Calu3 (cell line): ENCODE measurements around the gene AGMAT. TPM values are rescaled to one million over a fixed set of nuclear protein-coding genes. Genes with fewer than 3 reads are reported as not detected.

Experiments used
- BruUV-seq: library from RNA; stranded (reverse); fragments of 400-500 nt; replicated peaks from 2 replicates; lab custom pipeline; 2021; lab: Mats Ljungman, UMichigan
- CTCF ChIA-PET: fragments of 300-600 bp; sonication (Branson Sonifier 250); formaldehyde crosslinking; loops from one replicate; lab custom pipeline; 2022; ENCODE audit warnings: antibody characterized with exemption; lab: Charles Lee
- DNase-seq: peaks from one replicate; pipeline ENCODE4 v3.0.0; 2022
- H3K27ac Mint-ChIP-seq: one replicate; pipeline ENCODE4 v1.8.0; 2022; ENCODE audit warnings: mixed read lengths; ENCODE audit not compliant: unreplicated experiment
- H3K27me3 Mint-ChIP-seq: one replicate; pipeline ENCODE4 v1.8.0; 2022; ENCODE audit warnings: mixed read lengths; ENCODE audit not compliant: unreplicated experiment
- H3K36me3 Mint-ChIP-seq: one replicate; pipeline ENCODE4 v1.8.0; 2022; ENCODE audit warnings: mild to moderate bottlenecking, moderate library complexity, mixed read lengths; ENCODE audit not compliant: insufficient read depth, unreplicated experiment
- H3K4me1 Mint-ChIP-seq: one replicate; pipeline ENCODE4 v1.8.0; 2022; ENCODE audit warnings: mild to moderate bottlenecking, low read depth, mixed read lengths; ENCODE audit not compliant: unreplicated experiment
- H3K4me3 Mint-ChIP-seq: one replicate; pipeline ENCODE4 v1.8.0; 2022; ENCODE audit warnings: mild to moderate bottlenecking, low read depth, moderate library complexity, mixed read lengths; ENCODE audit not compliant: unreplicated experiment
- H3K9me3 Mint-ChIP-seq: one replicate; pipeline ENCODE4 v1.8.0; 2022; ENCODE audit warnings: low read depth, mixed read lengths; ENCODE audit not compliant: unreplicated experiment
- CTCF ChIP-seq: fragments of 200-600 bp; IDR thresholded peaks from one replicate; pipeline ENCODE4 v1.8.0; 2022; ENCODE audit warnings: antibody characterized with exemption; ENCODE audit not compliant: unreplicated experiment
- intact Hi-C: fragments of 100-400 bp; cut with micrococcal nuclease; formaldehyde crosslinking; loops from one replicate; pipeline ENCODE4 v1.10.0; 2022; ENCODE audit not compliant: unreplicated experiment
- total RNA-seq: library from RNA; stranded (reverse); gene quantifications from 2 replicates; pipeline ENCODE4 v1.2.3, GENCODE V29; 2022

The AGMAT gene
- total RNA-seq, 1 experiment from 2014 or later = 2.5 TPM

- no peaks in the 10 kb centered on the region for H3K9me3 Mint-ChIP-seq
- H3K36me3 Mint-ChIP-seq = peaks cover 33% of the 10 kb centered on the region
- BruUV-seq = TSS peak; percentile 64
- DNase-seq = no peak
- intact Hi-C loops = loop anchor here (5.0 kb wide), 1 partner anchor 92 kb away; the partner anchor contains the start of gene DNAJC16
- H3K27ac Mint-ChIP-seq = peak overlapping the region; percentile 77
- CTCF ChIA-PET = interaction anchor here (1.0 to 1.1 kb wide), 2 partner anchors 16 to 93 kb away, joined by 4 read pairs; no protein-coding TSS in a partner anchor
- H3K27me3 Mint-ChIP-seq = no peaks in the 10 kb centered on the region
- TF ChIP-seq CTCF = no peak
- peak overlapping the region; percentile 63 for H3K4me3 Mint-ChIP-seq
- H3K4me1 Mint-ChIP-seq = peaks cover 22% of the 10 kb centered on the region
Observed at GRCh38 chr1:15618655-15619525, 34.0 kb upstream of the AGMAT start.

DNA sequence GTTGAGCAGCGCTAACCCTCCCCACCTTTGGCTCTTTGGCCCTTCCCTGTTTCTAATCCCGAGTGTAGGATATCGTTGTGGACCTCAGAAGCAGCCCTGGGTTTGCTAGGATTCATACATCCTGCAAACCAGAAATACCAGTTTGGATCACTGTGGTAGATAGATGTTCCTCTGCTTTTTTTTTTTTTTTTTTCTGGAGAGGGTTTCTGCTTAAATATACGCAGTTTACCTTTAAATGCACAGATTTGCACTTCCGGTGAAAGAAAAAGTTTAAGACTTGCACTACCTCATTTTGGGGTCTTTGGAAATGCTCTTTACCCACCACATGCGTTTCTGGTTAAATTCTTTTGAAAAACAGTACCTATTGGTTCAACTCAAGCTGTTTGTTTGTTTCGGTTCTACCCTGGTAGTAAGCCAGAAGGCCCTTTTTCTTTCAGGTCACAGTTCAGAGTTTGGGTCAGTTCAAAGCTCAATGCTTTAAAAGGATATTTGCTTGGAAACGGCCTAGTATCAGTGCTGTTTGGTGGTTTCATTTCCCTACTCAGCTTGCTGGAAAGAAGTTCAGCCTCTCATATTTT is 33.3 kb upstream of the AGMAT start:
- intact Hi-C loops = loop anchor here (5.0 kb wide), 1 partner anchor 91 kb away; the partner anchor contains the start of gene DNAJC16
- no peak for DNase-seq
- no TSS peak for BruUV-seq
- Mint-ChIP-seq H3K36me3 (peaks cover 33% of the 10 kb centered on the region), H3K4me3 (peak overlapping the region; percentile 63), H3K27me3 (no peaks in the 10 kb centered on the region), H3K27ac (peak overlapping the region; percentile 77), H3K9me3 (no peaks in the 10 kb centered on the region), H3K4me1 (peaks cover 21% of the 10 kb centered on the region)
- TF ChIP-seq CTCF = no peak
- CTCF ChIA-PET = interaction anchor here (1.0 to 1.1 kb wide), 2 partner anchors 15 to 92 kb away, joined by 4 read pairs; no protein-coding TSS in a partner anchor

GRCh38 chr1:15617173-15618076 is 32.6 kb upstream of the AGMAT start, which contains the start of gene DDI2:
Gene DDI2 (plus strand): TSS chr1:15617458. CDS start chr1:15617671, 213 bp downstream.
- H3K36me3 Mint-ChIP-seq = peaks cover 33% of the 10 kb centered on the region
- no peaks in the 10 kb centered on the region for H3K27me3 Mint-ChIP-seq
- H3K4me3 Mint-ChIP-seq = peak within 1 kb of the TSS; percentile 63
- no TSS peak for BruUV-seq
- CTCF ChIA-PET = no interaction called here
- DNase-seq = peak; percentile 96
- H3K27ac Mint-ChIP-seq = peak within 1 kb of the TSS; percentile 77
- no peaks in the 10 kb centered on the region for H3K9me3 Mint-ChIP-seq
- intact Hi-C loops = loop anchor here (5.0 kb wide), 1 partner anchor 90 kb away; the partner anchor contains the start of gene DNAJC16
- H3K4me1 Mint-ChIP-seq = peaks cover 14% of the 10 kb centered on the region
- no peak for TF ChIP-seq CTCF
